GM10266 (cell line): ENCODE data around the gene MEF2D.

Source experiments
- DNase-seq: peaks from one replicate; pipeline ENCODE4 v3.0.0; 2012; ENCODE audit errors: extremely low spot score
- CTCF ChIP-seq: IDR thresholded peaks from 2 replicates; pipeline ENCODE4 v1.5.1; 2012; ENCODE audit warnings: mild to moderate bottlenecking, low read depth; ENCODE audit not compliant: control insufficient read depth, insufficient read depth; ENCODE audit errors: missing control alignments

Gene MEF2D

GRCh38 chr1:156467385-156467784, 33.2 kb downstream of the MEF2D start:
- no peak for TF ChIP-seq CTCF
- DNase-seq = no peak

- TF ChIP-seq CTCF = no peak
- DNase-seq = no peak
Observed at GRCh38 chr1:156465747-156466365, 34.7 kb downstream of the MEF2D start.

- DNase-seq = no peak
- TF ChIP-seq CTCF = no peak
Observed at GRCh38 chr1:156464825-156465452, 35.6 kb downstream of the MEF2D start.

- DNase-seq = no peak
- TF ChIP-seq CTCF = no peak
Observed at GRCh38 chr1:156464335-156464734, 36.2 kb downstream of the MEF2D start.

- no peak for TF ChIP-seq CTCF
- no peak for DNase-seq
Observed at GRCh38 chr1:156463874-156464273, 36.7 kb downstream of the MEF2D start.

GRCh38 chr1:156462954-156463795, 37.4 kb downstream of the MEF2D start:
- no peak for TF ChIP-seq CTCF
- no peak for DNase-seq
